Measurements from ENCODE around the gene LRBA.
"Not testable (repeated sequence)": the region's sequence is repeated elsewhere in the genome, so short reads cannot be mapped to it uniquely, and the experiment has no call there.

LRBA gene

DNA sequence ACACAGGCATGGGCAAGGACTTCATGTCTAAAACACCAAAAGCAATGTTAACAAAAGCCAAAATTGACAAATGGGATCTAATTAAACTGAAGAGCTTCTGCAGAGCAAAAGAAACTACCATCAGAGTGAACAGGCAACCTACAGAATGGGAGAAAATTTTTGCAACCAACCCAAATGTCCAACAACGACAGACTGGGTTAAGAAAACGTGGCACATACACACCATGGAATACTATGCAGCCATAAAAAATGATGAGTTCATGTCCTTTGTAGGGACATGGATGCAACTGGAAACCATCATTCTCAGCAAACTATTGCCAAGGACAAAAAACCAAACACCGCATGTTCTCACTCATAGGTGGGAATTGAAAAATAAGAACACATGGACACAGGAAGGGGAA lies 507.4 kb downstream of the LRBA start:
- H3K9me3 Mint-ChIP-seq, ATAC-seq, H3K27ac Mint-ChIP-seq, H3K4me1 Mint-ChIP-seq, H3K4me3 Mint-ChIP-seq, H3K27me3 Mint-ChIP-seq: not testable (repeated sequence)
- H3K36me3 Mint-ChIP-seq: peaks cover 56% of the 10 kb centered on the region

DNA sequence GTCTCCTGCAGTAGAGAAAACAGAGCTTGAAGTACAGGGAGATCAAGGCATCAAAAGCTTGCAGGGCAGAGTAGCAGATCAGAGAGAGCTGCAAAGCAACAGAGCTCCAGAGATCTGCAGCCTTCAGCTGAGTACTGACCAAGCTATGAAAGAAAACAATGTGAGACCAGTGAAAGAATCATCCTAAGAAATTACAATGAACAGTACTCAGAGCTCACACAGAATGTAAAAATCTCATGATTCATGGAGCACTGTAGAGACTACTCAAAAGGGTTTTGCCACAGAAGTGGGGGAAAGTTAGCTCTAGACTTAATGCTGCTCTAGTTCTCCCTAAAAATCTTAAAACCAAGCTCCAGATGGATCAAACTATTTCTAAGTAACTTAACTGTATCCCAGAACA lies 513.1 kb downstream of the LRBA start:
- Mint-ChIP-seq H3K4me3 (no peak overlapping the region), H3K9me3 (peaks cover 5% of the 10 kb centered on the region), H3K4me1 (peaks cover 5% of the 10 kb centered on the region), H3K36me3 (peaks cover 43% of the 10 kb centered on the region), H3K27me3 (no peaks in the 10 kb centered on the region), H3K27ac (no peak overlapping the region)
- ATAC-seq: no peak

DNA sequence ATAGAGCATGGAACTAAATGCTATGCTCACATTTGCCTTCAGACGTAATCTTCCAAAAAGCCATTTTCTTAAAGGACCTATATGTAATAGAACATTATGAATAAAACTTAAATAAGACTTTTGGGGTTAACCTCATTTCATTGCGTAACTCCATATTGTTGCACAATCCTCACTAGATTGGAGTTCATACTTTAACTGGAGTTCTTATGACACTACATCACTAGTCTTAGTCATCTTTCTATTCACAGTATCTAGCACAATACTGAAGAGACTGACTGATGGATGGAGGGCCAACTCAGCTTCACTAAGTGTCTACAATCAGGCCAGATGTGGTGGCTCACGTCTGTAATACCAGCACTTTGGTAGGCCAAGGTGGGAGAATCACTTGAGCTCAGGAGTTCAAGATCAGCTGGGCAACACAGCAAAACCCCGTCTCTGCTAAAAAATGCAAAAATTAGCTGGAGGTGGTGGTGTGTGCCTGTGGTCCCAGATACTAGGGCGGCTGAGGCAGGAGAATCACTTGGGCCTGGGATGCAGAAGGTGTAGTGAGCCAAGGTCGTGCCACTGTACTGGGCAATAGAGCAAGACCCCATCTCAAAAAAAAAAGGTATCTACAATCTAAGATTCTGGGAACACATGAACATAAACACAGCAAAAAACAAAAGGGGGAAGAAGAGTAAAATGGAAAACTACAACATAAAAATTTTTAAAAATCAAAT lies 513.9 kb downstream of the LRBA start:
- peaks cover 5% of the 10 kb centered on the region for H3K9me3 Mint-ChIP-seq
- no peak overlapping the region for H3K27ac Mint-ChIP-seq
- no peaks in the 10 kb centered on the region for H3K27me3 Mint-ChIP-seq
- no peak overlapping the region for H3K4me3 Mint-ChIP-seq
- peaks cover 5% of the 10 kb centered on the region for H3K4me1 Mint-ChIP-seq
- peaks cover 43% of the 10 kb centered on the region for H3K36me3 Mint-ChIP-seq
- ATAC-seq: no peak

DNA sequence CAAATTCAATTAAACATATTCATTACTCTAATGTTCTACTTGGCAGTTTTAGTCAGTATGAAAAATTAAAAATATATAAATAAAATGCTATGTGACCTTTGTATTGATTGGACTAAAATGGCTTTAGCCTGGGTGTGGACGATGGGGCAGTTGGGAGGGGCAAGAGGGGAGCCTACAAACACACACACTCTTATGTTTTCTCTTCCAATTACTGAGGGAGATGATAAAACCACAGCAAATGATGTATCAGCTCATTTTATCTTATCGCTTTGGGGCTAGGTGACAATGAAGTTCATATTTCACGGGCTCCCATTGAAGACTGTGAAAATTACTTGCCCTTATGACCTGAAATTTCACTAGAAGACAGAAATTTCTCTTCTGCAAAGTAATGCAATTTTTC lies 517.5 kb downstream of the LRBA start:
- H3K4me1 Mint-ChIP-seq: no peaks in the 10 kb centered on the region
- H3K9me3 Mint-ChIP-seq: no peaks in the 10 kb centered on the region
- no peak overlapping the region for H3K27ac Mint-ChIP-seq
- H3K4me3 Mint-ChIP-seq: no peak overlapping the region
- no peaks in the 10 kb centered on the region for H3K27me3 Mint-ChIP-seq
- ATAC-seq: no peak
- H3K36me3 Mint-ChIP-seq: peaks cover 15% of the 10 kb centered on the region

DNA sequence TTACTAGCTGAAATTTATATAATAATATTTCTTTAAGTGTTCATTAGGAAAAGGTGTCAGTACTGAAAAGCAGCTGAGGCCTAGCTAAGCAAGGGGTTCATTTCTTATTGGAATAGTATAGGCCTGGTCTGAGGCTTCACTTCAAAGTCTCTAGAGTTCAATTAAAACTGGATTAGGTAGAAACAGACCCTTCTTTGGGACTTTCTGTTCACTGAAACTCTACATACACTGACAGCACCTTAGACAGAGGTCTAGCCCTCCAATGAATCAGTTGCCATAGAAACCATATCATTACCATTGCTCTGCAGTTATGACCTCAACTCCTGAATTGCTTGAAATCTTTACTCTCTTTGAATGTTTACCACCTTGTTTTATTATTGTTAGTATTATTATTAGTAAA lies 519.5 kb downstream of the LRBA start:
- no peak for ATAC-seq
- Mint-ChIP-seq H3K4me1 (no peaks in the 10 kb centered on the region), H3K27me3 (no peaks in the 10 kb centered on the region), H3K4me3 (no peak overlapping the region), H3K27ac (no peak overlapping the region), H3K36me3 (peaks cover 3% of the 10 kb centered on the region), H3K9me3 (no peaks in the 10 kb centered on the region)

DNA sequence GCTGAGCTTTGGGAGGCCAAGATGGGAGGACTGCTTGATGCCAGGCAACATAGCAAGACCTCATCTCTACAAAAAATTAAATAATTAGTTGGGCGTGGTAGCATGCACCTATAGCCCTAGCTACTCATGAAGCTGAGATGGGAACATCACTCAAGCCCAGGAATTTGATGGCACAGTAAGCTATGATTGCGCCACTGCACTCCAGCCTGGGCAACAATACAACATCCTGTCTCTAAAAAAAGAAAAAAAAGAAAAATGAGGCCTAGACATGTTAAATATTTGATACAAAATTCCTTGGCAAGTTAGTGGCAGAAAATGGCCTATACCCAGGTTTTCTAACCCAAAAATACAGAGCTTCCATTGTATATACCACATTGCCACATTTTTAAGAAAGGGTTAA lies 521.2 kb downstream of the LRBA start:
- no peak overlapping the region for H3K27ac Mint-ChIP-seq
- no peak overlapping the region for H3K4me3 Mint-ChIP-seq
- no peaks in the 10 kb centered on the region for H3K4me1 Mint-ChIP-seq
- ATAC-seq: no peak
- peaks cover 14% of the 10 kb centered on the region for H3K36me3 Mint-ChIP-seq
- no peaks in the 10 kb centered on the region for H3K27me3 Mint-ChIP-seq
- H3K9me3 Mint-ChIP-seq: no peaks in the 10 kb centered on the region

DNA sequence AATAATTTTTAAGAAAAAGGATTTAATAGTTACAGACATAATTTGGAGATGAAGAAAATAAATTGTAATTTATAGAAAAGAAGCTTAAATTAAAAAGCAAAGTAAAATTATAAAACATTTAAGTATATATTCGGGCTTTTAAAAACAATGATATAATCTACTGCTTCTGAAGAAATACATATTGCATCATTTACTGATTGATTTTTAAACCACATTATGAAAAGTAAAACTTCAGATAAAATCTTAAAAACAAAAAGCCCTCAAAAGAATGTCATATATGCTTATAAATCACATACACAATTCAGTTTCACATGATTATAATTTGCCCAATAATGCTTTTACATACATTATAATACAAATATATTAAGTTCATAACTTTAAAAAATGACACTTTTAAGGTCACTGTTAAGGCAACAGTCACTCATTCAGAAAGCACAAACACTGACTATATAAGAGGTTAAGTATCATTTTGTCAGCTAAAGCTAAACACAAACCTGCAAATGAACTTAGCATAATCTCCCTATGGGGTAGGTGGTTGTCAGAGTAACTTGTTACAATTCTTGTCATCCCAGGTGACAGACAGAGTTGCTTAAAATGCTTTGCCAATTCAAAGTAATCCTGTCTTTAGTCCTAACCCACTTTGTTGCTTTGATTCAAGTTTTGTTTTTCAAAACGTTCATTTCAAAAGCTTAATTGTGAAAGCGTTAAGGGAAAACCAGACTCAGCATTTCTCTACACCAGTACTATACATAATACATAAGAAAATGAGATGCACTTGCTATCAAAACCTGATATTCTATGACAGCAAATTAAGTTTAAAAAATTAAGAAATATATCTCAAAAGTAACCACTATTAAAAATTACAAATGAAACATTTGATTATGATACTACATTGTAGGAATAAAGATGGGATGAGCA lies 523.7 kb downstream of the LRBA start:
- no peak overlapping the region for H3K4me3 Mint-ChIP-seq

DNA sequence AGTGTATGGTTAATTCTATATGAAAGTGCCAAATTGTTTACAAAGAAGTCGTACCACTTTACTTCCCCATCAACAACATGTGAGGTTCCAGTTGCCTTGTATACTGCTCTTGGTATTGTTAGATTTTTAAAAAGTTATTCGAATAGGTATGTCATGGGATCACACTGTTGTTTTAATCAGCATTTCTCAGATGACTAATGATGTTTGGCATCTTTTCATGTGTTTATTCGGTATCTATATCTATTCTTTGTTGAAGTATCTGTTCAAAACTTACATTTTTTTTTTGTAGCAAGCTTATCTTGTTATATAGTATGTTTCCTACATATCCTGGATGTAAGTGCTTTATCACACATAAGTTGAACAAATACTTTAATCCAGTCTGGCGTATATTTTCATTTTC lies 532.5 kb downstream of the LRBA start:
- Mint-ChIP-seq H3K9me3 (no peaks in the 10 kb centered on the region), H3K4me1 (no peaks in the 10 kb centered on the region), H3K27me3 (no peaks in the 10 kb centered on the region), H3K4me3 (no peak overlapping the region), H3K36me3 (peaks cover 58% of the 10 kb centered on the region), H3K27ac (no peak overlapping the region)
- ATAC-seq: no peak

More for the DNA sequence above, 523.7 kb downstream of the LRBA start:
- Mint-ChIP-seq H3K27ac (no peak overlapping the region), H3K27me3 (no peaks in the 10 kb centered on the region), H3K4me1 (no peaks in the 10 kb centered on the region), H3K36me3 (peaks cover 20% of the 10 kb centered on the region), H3K9me3 (no peaks in the 10 kb centered on the region)
- ATAC-seq: no peak

DNA sequence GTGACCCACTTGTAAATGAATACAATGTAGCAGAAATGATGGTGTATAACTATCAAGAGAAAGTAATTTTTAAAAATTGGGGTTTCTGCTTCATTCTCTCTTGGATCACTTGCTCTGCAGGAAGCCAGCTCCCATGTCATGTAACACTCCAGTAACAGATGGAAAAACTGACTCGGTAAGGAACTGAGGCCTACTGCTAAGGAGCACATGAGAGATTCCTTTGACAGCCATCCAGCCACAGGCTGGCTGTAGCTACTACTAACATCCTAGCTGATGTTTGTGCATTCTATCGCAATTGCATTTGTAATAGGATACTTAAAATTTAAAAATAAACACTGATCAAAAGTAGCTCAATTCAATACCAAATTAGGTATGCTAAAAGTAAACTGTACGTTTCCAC lies 535.4 kb downstream of the LRBA start:
- no peak overlapping the region for H3K4me3 Mint-ChIP-seq
- no peaks in the 10 kb centered on the region for H3K4me1 Mint-ChIP-seq
- no peak for ATAC-seq
- H3K27me3 Mint-ChIP-seq: no peaks in the 10 kb centered on the region
- peaks cover 63% of the 10 kb centered on the region for H3K36me3 Mint-ChIP-seq
- H3K9me3 Mint-ChIP-seq: no peaks in the 10 kb centered on the region
- no peak overlapping the region for H3K27ac Mint-ChIP-seq

DNA sequence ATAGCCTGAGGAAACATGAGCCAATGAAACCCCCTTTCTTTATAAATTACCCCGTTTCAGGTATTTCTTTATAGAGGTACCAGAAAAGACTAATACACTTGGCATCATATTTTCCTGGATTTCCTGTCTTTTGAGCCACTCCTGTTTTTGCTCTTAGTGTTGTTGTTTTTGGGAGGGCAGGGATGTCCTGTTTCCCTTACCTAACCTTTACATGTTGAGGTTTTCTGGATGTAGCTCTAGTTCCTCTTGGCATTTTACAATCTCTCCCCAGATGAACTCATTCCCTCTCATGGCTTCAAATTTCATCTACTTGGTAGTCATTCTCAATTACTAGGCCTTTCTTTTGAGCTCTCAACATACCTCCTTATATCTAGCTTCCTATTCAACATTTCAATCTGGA lies 537.2 kb downstream of the LRBA start:
- Mint-ChIP-seq H3K4me1 (no peaks in the 10 kb centered on the region), H3K27me3 (no peaks in the 10 kb centered on the region), H3K36me3 (peaks cover 72% of the 10 kb centered on the region), H3K27ac (no peak overlapping the region), H3K9me3 (no peaks in the 10 kb centered on the region), H3K4me3 (no peak overlapping the region)
- ATAC-seq: no peak

DNA sequence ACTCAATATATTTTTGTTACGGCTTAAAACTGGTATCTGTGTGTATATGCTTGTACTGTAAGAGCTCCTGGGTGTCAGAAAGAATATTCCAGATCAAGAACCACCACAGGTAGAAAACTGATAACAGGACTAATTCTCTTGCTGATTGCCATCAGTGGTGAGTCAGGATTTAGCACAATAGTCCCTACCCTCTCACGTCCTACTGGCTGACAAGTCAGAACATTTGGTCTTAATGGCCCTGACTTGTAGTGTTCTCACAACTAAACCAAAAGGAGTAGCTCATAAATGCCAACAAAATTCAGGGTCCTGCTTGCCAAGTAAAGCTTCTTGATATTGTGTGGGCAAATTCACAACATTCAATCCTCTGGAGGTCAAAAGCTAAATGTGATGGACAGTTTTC lies 538.3 kb downstream of the LRBA start:
- ATAC-seq: no peak
- Mint-ChIP-seq H3K27me3 (no peaks in the 10 kb centered on the region), H3K9me3 (no peaks in the 10 kb centered on the region), H3K4me3 (no peak overlapping the region), H3K4me1 (no peaks in the 10 kb centered on the region), H3K27ac (no peak overlapping the region), H3K36me3 (peaks cover 68% of the 10 kb centered on the region)

DNA sequence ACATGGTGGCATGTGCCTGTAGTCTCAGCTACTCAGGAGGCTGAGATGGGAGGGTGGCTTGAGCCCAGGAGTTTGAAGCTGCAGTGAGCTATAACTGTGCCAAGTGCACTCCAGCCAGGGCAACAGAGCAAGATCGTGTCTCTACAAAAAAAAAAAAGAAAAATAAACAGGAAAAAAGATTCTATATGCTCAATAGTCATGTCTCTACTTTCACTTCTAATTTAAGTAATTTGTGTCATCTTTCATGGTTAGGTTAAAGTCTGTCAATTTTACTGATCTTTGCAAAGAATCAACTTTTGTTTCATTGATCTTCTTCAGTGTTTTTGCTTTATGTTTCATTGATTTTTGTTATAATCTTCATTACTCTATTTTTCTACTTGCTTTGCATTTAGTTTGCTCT lies 539.3 kb downstream of the LRBA start:
- Mint-ChIP-seq H3K27ac (no peak overlapping the region), H3K9me3 (no peaks in the 10 kb centered on the region), H3K4me3 (no peak overlapping the region), H3K36me3 (peaks cover 65% of the 10 kb centered on the region), H3K27me3 (no peaks in the 10 kb centered on the region), H3K4me1 (no peaks in the 10 kb centered on the region)
- ATAC-seq: no peak

DNA sequence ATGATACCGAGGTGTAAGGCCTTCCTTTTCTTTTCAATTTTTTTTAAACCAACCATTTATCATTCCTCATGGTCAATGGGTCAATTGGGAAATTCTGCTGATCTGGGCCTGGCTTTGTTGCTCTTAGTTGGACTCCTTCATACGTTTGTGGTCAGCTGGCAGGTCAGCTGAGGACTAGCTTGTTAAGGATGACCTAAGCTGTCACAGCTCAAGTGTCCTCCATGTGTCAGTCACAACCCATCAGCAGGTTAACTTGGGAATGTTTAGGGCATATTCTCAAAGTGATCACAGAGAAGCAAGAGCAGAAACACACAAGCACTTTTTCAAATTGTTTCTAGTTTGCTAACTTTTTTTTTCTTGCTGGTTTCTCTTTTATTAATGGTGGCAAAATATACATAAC lies 550.6 kb downstream of the LRBA start:
- H3K36me3 Mint-ChIP-seq: peaks cover 50% of the 10 kb centered on the region
- no peaks in the 10 kb centered on the region for H3K9me3 Mint-ChIP-seq
- ATAC-seq: no peak
- H3K4me1 Mint-ChIP-seq: no peaks in the 10 kb centered on the region
- no peaks in the 10 kb centered on the region for H3K27me3 Mint-ChIP-seq
- no peak overlapping the region for H3K4me3 Mint-ChIP-seq
- H3K27ac Mint-ChIP-seq: no peak overlapping the region

DNA sequence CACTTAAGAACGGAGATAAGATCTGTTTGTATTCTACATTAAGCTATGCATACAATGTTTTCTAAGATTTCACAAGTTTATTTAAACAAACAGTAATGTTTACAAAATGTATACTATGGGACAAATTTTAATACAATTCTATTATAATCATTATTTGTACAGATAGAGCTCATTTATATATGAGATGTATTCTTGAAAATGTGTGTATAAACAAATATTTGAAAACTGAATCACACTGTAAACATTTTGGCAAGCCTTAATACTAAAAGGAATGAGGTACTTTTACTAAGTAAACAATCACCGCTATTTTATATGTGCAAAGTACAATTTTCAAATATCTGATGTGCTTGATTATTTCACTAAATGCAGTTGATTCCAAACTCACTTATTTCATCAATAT lies 552.3 kb downstream of the LRBA start:
- H3K27me3 Mint-ChIP-seq: no peaks in the 10 kb centered on the region
- no peaks in the 10 kb centered on the region for H3K9me3 Mint-ChIP-seq
- H3K36me3 Mint-ChIP-seq: peaks cover 58% of the 10 kb centered on the region
- no peak for ATAC-seq
- no peak overlapping the region for H3K27ac Mint-ChIP-seq
- no peak overlapping the region for H3K4me3 Mint-ChIP-seq
- no peaks in the 10 kb centered on the region for H3K4me1 Mint-ChIP-seq

DNA sequence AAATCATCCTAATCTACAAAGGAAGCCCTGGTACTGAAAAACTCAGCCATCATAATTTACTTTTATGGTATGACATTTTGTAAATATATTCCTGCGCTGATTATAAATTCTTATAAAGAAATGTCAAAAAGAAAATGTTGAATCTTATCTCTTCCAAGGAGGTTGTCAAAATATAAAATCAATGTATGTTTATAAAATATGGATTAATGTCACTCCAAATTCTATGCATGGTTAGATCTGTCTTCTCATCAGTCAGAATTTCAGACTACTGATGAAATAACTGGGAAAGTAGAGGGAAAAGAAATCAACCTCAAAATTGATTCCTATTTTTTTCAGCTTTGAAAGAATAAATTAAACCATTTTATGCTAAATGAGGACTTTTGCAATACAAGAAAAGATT lies 553.1 kb downstream of the LRBA start:
- no peak for ATAC-seq
- Mint-ChIP-seq H3K9me3 (no peaks in the 10 kb centered on the region), H3K27ac (no peak overlapping the region), H3K4me1 (no peaks in the 10 kb centered on the region), H3K27me3 (no peaks in the 10 kb centered on the region), H3K4me3 (no peak overlapping the region), H3K36me3 (peaks cover 57% of the 10 kb centered on the region)

DNA sequence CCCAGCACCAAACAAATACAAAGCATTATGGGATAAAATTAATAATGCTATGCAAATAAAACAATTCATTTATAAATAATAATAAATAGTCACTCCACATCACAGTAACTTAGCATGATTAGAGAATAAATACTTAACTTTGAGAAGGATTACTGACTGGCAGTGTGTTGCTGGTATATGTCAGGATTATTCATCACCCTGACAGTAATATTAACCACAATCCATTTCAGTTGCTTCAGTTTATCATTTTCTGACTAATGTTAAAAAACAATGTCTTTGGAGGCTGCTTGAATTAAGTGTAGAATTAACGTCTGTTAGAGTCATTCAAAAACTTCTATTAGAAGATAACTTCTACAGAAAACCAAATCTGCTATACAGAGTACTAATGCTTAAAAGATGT lies 557.3 kb downstream of the LRBA start:
- no peak overlapping the region for H3K4me3 Mint-ChIP-seq
- no peak overlapping the region for H3K27ac Mint-ChIP-seq
- no peaks in the 10 kb centered on the region for H3K4me1 Mint-ChIP-seq
- H3K9me3 Mint-ChIP-seq: peaks cover 6% of the 10 kb centered on the region
- ATAC-seq: no peak
- no peaks in the 10 kb centered on the region for H3K27me3 Mint-ChIP-seq
- H3K36me3 Mint-ChIP-seq: peaks cover 34% of the 10 kb centered on the region
